SKM-1 (cell line): Measurements from ENCODE around the gene NEDD8.

ENCODE experiments used
- DNase-seq: peaks from one replicate; lab custom pipeline; 2025; ENCODE audit not compliant: unreplicated experiment; lab: John Stamatoyannopoulos, UW

The NEDD8 gene

DNA sequence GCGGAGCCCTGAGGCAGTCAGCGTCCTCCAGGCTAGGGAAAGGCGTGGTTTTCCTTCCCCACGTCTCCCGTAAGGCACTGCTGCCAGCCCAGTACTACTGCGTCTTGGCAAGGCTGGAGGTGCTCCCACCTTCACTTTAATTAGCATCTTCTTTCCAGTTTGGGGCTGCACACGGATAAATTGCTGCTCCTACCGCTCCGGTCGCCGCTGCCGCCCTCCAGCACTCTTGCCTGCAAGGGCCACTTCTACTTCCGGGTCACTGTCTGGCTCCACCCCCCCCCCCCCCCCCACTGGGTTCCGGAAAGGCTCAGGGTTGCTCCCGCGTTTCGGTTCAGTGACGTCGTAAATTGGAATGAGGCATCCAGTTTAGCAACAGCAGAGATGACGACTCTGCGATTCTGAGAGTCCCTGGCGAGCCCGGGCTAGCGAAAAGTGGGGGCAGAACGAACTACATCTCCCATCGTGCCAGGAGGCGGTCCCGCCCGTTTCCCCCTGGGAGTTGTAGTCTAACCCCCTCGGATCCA is at the start of gene NEDD8:
NEDD8 (minus strand) TSS at position 247 of the 524 bp plus-strand sequence; CDS start at position 147, 100 bp downstream.
- DNase-seq: peak; percentile 91

DNA sequence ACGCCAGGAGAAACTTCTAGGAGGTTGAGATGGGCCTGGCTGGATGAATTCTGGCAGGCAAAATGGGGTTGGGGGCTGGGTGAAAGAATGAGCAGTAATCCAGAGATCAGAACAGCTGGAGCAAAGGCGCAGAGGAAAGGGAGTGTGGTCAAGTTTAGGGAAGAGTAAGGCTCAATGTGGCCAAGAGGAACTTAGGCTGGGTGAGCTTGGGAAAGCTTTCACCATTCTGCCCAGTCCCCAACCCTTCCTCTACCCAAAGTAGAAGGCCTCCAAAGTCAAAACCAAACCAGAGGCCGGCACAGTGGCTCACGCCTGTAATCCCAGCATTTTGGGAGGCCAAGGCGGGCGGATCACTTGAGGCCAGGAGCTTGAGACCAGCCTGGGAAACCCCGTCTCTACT is 49.5 kb upstream of the NEDD8 start:
- DNase-seq: no peak

DNA sequence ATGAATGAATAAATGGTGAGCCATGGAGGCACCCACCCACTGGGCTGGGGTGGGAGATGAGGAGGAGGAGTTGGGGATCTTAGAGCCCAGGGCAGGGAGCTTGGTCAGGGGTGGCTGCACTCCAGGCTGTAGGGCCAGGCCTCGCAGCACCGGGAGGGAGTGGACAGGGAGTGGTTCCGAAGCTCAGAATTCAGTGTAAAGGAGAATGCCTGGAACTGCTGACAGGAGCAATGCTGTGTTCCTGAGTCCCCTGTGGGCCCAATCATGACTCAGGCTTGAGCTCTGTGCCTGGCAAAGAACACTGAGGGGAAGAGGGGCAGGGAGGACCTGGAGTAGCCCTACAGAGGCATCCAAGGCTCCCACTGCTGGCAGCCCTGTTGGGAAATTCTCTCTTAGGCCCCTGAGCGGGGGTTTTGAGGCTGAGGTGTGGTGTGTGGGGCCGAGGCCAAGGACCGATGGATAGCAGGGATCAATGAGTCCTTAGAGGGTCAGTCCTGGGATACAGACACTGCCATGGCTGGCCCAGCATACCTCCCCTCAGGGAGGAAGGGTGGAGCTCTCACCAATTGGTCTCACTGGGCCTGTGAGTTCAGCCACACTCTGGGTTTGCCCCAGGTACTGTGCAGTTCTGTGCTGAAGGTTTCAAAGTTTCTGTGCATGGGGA is 48.8 kb upstream of the NEDD8 start:
- DNase-seq: no peak

DNA sequence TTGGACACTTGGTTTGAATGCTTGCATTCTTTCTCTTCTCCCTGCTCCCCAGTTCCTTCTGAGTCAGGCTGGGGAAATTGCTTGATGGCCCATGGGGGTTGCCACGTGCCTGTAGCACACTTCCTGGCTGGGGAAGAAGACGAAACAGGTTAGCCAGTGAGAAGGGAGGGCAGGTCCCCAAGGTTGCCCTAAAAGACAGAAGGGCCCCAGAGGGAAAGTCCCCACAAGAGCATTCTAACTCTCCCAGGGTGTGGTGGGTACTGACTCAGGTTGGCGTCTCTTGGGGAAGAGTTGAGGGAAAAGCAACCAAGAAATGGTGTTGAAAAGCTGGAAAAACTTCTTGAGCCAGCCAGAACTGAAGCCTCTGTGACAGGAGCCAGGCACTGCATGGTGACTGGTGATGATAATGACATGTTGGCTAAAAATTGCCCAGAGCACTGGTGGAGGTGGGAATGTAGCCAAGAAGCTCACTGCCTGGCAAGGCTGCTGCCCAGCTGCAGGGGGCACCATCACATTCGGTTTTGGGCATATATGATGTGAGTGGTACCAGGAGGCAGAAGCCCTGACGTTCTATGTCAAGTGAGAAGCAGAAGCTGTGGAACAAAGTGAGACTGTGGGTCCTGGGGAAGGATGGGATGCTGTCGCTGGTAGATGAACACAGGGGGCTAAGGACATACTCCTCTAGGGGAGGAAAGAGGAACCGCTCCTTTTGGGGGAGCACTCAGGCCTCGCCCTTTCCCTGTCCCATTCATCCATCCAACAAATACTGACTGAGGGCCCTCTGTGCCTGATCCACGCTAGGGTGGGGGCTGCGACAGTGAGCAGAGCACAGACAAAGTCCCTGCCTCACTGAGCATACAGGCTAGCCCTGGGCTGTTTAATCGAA is 47.4 kb upstream of the NEDD8 start:
- no peak for DNase-seq

DNA sequence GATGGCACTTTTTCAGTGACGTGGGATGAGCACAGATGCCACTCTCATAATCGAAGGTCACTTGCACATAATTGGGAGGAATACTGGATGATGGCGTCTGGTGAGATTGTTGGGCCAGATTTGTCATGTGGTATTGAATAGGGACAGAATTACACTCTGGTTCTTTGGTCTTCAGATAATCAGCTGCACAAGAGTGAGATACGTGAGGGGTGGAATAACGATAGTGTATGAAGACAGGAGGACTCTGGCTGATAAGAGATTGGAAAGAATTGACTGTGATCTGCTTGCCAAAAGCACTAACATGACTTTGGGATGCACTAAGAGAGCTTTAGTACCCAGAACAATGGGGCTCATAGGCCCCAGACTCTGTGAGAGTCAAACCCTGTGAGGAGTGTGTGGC is 46.3 kb upstream of the NEDD8 start:
- no peak for DNase-seq

DNA sequence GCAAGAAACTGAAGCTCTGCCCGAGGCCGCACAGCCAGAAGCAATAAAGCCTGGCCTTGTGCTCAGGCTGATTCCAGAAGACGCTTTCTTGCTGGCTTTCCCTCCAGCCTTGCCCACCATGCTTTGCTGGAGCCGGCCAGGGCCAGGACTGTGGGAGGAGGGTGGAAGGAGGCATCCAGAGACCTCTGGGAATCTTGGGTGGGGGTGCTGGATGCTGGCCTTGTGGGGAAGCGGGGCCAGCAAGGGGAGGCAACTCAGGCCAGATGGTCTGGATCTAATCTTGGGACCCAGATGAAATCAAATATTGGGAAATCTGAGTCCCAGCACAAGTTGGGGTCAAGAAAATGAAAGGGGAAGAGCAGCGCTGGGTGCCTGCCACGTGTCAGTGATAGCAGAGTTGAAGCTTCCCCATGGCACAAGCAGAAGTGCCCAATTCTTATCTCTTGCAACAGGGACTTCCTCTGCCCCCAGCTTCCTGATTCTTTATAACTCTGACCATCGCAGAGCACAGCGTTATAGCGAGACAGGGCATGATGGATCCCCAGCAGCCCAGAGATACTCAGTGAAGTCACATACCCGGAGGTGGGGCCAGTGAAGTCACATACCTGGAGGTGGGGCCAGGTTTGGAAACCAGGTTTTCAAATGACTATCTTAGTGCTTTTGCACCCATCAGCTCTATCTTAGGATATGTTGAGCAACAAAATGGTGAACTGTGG is 45.6 kb upstream of the NEDD8 start:
- DNase-seq: peak; percentile 64

DNA sequence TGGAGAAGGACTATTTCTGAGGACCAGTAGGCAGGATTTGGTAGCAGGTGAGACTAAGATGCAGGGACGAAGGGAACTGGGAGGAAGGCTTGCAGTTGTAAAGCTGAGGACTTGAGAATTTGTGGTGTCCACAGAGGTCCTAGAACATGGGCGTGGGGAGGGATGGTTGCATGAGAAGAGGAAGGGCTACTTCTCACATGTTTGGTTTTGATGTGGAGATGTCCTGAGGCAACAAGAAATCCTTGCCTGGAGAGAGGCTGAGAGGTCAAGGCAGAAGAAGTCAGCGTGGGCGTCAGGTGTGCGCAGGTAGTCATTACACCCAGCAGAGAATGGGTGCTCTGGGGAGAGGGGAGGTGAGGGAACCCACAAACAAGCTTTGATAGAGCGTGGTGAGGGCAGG is 44.9 kb upstream of the NEDD8 start:
- no peak for DNase-seq

DNA sequence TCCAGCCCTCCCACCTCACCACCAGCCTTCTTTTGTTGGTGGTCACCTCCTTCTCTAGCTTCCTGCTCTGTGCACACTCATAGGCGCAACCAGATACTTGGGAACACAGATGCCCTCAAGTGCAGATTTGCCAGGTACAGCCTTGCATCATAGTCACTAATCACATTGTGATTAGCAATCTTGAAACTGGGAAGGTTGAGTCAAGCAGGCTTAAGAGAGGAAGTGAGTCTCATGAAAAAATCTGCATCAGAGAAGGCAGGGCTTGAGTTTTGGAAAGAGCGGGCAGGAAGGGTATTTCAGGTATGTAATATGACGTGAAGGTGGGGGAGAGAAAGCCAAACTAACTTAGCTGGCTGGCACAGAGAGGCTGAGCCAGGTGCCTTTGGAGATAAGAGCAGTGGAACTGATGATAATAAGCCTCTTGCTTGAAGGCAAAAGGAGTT is 42.0 kb upstream of the NEDD8 start:
- peak; percentile 14 for DNase-seq

DNA sequence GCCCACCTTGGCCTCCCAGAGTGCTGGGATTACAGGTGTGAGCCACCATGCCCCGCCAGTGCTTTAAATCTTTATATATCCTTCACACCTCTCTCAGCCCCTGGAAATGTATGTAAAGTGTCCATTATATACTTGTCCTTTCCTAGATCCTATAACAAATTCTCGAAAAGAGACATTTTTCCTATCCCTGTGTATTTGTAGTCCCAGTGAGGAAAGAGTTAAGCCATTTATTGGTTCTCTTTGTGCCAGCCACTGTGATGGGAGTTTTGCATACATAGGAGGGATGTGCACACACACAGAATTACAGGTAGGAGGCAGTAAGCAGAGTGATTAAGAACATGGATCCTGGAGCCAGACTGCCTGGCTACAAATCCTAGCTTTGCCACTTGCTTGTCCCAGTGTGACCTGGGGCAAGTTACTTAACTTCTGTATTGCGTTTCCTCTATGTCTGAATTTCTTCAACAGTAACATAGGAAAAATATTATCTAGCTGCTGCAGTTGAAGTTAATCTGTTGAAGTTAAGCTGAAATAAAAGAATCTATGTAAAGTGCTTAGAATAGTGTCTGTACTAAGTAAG is 41.3 kb upstream of the NEDD8 start:
- no peak for DNase-seq

DNA sequence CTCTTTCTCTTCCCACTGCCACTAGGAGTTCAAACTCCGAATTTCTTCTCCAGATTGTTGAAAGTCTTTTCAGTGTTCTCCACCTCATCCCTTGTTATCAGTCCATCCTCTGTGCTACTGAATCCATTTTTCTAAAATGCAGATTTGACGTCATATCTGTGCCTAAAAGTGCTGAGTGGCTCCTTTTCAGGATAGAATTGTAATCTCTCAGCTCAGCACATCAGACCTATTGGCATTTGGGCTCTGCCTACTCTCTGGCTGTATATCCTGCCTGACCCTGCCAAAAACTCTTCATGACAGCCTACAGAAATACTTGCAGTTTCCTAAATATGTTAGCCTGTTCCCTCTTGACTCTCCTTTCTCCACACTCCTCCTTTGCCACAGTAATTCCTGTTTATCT is 40.3 kb upstream of the NEDD8 start:
- no peak for DNase-seq

DNA sequence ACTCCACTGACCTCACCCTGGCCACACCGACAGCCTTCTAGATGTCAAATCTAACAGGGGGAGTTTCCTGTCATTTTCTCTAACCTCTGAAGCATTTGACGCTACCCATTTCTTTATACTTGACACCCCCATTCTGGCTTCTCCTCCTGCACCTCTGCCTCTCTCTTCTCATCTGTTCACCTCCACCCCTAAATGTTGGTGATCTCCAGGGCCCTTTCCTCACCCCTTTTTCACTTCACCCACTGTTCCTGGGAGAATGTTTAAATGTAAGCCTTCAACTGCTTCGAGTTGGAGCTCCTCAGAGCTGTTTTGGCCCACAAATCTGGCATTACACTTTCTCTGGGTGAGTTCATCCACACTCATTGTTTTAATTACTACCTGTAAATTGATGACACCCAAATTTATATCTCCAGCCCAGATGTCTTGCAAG is 39.7 kb upstream of the NEDD8 start:
- no peak for DNase-seq

DNA sequence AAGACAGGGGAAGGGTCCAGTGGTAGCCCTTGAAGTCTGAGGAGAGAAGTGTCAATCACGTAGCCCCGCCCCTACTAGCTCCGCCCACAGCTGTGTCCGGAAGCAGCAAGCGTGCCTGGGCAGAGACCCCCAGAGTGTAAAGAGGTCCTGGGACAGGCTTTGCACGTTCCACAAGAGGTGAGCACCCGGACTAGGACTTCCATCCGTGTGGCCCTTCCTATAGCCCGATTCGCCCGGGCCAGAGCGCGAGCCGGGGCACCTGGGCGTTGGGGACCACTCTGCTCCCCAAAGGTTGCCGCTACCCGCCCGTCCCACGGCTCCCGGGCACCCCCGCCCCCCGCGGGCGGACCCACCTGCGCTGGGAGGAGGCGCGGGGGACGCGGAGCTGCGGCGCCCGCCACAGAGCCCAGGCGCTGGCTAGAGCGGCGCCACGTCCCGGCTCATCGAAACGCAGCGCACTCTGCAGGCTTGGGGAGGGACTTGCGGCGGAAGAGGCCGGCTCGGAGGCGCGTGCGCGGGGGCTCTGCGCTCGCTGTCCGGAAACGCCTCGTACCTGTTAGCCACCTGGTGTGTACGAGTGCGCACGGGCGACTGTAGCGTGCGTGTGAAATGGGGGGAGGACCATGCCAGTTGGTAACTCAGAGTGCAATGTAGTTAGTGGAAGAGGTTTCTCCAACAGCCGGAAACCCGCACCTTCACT is 39.1 kb upstream of the NEDD8 start, which contains the start of gene RABGGTA:
RABGGTA (minus strand) TSS at position 464 of the 700 bp plus-strand sequence. CDS start 482 bp downstream, outside the sequence.
- peak; percentile 16 for DNase-seq

DNA sequence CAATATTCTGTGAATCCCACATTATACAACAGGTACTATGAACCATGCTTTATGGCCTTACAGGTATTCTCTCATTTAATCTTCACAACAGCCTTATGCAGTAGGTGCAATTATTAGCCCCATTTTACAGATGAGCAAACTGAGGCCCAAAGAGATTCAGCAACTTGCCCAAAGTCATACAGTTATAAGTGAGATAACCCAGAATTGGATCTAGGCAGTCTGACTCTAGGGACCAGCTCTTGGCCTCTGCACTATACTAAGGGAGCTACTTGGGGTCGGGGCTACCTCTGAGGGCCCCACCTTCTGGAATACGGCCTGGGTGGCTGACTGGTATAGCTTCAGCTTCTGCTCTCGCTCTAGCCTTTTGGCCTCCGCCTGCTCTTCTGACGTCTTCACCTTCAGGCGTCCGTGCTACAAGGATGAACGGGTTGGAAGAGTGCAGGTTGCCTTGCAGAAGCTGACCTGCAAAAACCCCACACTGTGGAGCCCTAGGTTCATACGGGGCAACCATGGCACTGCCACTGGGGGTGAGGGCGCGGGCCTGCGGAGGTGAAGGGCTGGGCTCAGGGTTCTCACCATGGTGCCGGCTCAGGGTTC is 38.5 kb upstream of the NEDD8 start:
- no peak for DNase-seq

DNA sequence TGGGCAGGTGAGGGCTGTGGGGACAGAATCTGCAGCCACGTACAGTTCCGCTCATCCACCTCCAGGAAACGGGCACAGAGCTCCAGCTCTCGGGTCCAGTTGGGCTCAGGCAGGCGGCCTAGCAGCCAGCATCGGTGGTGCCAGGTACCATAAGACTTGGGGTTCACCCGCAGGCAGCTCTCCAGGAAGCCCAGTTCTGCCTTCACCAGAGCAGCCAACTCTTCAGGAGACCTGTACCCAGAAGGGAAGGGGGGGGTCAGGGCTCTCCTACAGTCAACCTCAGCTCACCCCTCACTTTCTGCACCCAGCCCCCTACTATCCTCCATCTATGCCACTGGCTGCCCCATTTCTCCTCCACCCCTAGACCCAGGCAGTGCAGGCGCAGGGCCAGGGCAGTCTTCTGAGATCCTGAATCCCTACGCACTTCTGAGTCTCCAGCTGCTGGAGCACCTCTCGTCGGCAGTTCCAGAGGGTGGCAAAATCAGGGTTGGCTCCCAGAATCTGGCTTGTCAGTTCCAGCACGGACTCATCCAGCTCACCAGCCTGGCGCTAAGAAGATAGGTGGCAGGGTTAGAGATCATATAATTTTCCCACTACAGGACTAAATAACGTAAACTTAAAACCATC is 37.9 kb upstream of the NEDD8 start:
- DNase-seq: no peak

DNA sequence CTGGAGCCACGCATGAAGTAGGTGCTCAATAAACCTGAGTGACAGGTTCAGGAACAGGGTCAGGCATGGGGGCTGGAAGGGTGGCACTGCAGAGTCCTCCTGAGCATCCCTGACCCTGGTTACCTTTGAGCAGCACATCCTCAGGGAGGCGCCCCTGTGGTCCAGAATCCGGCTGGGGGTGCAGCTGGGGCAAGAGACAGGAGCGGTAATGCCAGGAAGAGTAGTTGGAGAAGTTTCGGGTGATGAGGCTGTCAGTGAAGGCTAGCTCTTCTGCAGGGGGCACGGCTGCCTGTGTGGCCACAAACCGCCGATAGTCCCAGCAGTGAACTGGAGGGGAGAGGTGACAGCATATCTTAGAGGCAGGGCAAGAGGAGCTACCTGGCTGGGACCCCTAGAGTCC is 37.2 kb upstream of the NEDD8 start:
- no peak for DNase-seq

DNA sequence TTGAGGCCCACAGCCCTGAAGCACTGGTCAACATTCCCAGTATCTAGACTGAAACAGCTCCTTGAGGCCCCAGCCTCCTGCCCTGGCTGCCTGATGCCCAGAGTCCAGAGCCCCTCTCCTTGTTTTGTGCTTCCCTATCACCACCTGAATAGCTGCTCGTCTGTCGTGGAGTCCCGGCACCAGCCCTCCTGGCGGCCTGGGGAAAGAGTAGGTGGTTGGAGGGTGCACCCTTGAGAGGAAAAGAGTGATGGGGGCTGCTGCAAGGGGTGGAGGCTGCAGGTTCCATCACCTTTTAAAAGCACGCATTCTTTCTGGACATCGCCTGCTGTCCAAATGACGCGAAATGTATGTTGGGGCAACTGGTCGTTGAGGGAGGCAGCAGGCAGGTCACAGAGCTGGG is 36.1 kb upstream of the NEDD8 start:
- no peak for DNase-seq

DNA sequence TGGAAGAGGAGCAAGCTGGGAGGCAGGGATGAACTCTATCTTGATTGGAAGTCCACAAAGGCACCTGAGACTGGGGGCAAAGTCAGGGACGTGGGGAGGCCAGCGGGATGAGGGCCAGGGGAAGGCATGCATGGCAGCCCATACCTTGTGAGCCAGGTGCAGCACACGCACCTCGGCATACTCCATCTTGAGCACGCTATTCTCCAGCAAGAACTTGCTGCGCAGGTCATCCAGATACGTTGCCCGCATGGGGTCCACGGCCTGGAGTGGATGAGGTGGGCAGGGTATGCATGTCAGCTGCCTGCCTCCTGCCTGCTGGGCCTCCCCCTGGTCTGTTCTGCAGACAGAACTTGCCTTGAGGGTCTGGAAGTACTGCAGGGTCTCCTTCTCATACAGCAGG is 35.3 kb upstream of the NEDD8 start:
- DNase-seq: no peak

DNA sequence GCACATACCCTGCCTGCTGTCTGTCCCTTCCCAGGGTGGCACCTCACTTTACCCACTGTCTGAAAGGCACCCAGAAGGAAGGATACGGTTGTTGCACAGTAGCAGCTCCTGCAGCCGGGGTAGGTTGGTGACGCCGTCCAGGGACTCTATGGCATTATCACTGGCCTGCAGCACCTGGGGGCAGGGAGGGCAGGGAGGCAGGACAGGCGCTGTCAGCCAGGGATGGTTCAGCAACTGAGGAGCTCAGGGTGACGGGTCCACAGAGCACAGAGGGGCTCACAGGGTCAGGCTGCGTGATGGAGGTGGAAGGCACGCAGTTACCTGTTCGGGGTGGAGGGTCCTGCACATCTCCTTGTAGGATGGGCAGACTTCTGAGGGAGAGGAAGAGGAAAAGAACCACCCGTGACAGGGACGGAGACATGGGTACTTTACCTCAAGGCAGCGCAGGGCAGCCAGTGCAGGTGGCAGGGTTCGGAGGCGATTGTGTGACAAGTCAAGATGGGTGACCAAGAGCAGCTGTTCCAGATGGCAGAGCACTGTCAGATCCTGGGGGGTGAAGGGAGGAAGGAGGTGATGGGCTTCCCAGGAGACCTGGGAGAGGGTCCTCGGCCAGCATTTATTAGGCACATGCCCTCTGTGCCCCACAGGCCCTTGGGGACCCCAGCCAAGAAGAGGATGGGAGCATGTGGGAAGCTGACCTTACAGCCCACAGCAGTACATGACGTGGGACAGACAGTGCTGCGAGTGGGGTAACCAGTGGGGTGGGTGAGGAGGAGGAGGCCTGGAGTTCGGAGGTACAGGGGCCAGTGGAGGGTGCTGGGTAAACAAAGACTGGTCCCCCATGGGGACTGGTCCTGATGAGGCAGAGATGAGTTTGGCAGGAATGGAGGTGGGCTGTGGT is 34.4 kb upstream of the NEDD8 start:
- DNase-seq: no peak
